GM13977 (cell line): ENCODE data around the gene JAML.

Experiments used
- DNase-seq: peaks from one replicate; pipeline ENCODE4 v3.0.0; 2012; ENCODE audit warnings: low spot score
- CTCF ChIP-seq: IDR thresholded peaks from 2 replicates; pipeline ENCODE4 v1.5.1; 2012; ENCODE audit warnings: mild to moderate bottlenecking, control low read depth; ENCODE audit not compliant: insufficient read depth; ENCODE audit errors: extremely low read depth, missing control alignments
- in situ Hi-C: fragments of 300-500 bp; cut with MboI; formaldehyde crosslinking; loops from one replicate; pipeline ENCODE4 v1.12.0; 2022; ENCODE audit warnings: low sequenced_read_pairs, low pct_unique_long_range_greater_than_20kb, mixed read lengths, inconsistent platforms; ENCODE audit not compliant: unreplicated experiment

JAML gene

GRCh38 chr11:118167906-118168305 is 56.9 kb downstream of the JAML start:
- in situ Hi-C loops, result no loop called here
- DNase-seq, result no peak
- TF ChIP-seq CTCF, result no peak

GRCh38 chr11:118167253-118167652 is 57.6 kb downstream of the JAML start:
- in situ Hi-C loops, result no loop called here
- no peak for DNase-seq
- no peak for TF ChIP-seq CTCF

- in situ Hi-C loops, result no loop called here
- TF ChIP-seq CTCF, result no peak
- no peak for DNase-seq
Observed at GRCh38 chr11:118166641-118167040, 58.2 kb downstream of the JAML start.

- no peak for DNase-seq
- in situ Hi-C loops, result no loop called here
- no peak for TF ChIP-seq CTCF
Observed at GRCh38 chr11:118164885-118165284, 59.9 kb downstream of the JAML start.

GRCh38 chr11:118163494-118163893 is 61.3 kb downstream of the JAML start:
- in situ Hi-C loops, result no loop called here
- no peak for DNase-seq
- no peak for TF ChIP-seq CTCF

- in situ Hi-C loops, result no loop called here
- TF ChIP-seq CTCF, result no peak
- no peak for DNase-seq
Observed at GRCh38 chr11:118162846-118163245, 62.0 kb downstream of the JAML start.

GRCh38 chr11:118161786-118162185 is 63.0 kb downstream of the JAML start:
- in situ Hi-C loops, result no loop called here
- no peak for DNase-seq
- TF ChIP-seq CTCF, result no peak
